Heart right ventricle (tissue), 16 donors: ENCODE data around the gene PLCB1. TPM values are rescaled to one million over a fixed set of nuclear protein-coding genes. Genes with fewer than 3 reads are reported as not detected.

ENCODE experiments used
- ATAC-seq, 8 donors: fragments of 200-7000 bp; cut with Tn5 transposase; one replicate each; pipeline ENCODE4 v1.9.1; 2020; ENCODE audit warnings: mild to moderate bottlenecking in 8 of 8, moderate library complexity in 8 of 8, moderate number of reproducible peaks in 1 of 8
- DNase-seq, 2 donors: peaks; one replicate each; pipeline ENCODE4 v3.0.0-alpha.2; 2020
- H3K27ac ChIP-seq, 10 donors: fragments of 200-600 bp; sonication (generic) in 2 of 10; one replicate each; pipeline versions ENCODE4 v1.5.0 to v1.8.0; 2020 to 2022; ENCODE audit warnings: mild to moderate bottlenecking in 3 of 10
- H3K27me3 ChIP-seq, 7 donors: fragments of 200-600 bp; one replicate each; pipeline ENCODE4 v1.8.0; 2021 to 2022; ENCODE audit warnings: mild to moderate bottlenecking in 2 of 7
- H3K36me3 ChIP-seq, 9 donors: fragments of 200-600 bp; sonication (generic) in 1 of 9; one replicate each; pipeline versions ENCODE4 v1.5.0 to v1.8.0; 2020 to 2022; ENCODE audit warnings: mild to moderate bottlenecking in 2 of 9
- H3K4me1 ChIP-seq, 9 donors: fragments of 200-600 bp; sonication (generic) in 1 of 9; one replicate each; pipeline versions ENCODE4 v1.5.0 to v1.8.0; 2020 to 2022; ENCODE audit warnings: mild to moderate bottlenecking in 4 of 9
- H3K4me3 ChIP-seq, 10 donors: fragments of 200-600 bp; sonication (generic) in 2 of 10; one replicate each; pipeline versions ENCODE4 v1.5.0 to v1.8.0; 2020 to 2022; ENCODE audit warnings: mild to moderate bottlenecking in 7 of 10, moderate library complexity in 2 of 10
- H3K9me3 ChIP-seq, 11 donors: fragments of 200-600 bp in 10 of 11; sonication (generic) in 2 of 11; one replicate each; pipeline versions ENCODE4 v1.5.0 to v1.8.0; 2013 to 2022; ENCODE audit warnings: mild to moderate bottlenecking in 2 of 11, control low read depth in 1 of 11, moderate library complexity in 1 of 11
- WGBS, 2 donors: extraction: QIAGEN DNeasy Blood & Tissue Kit; methylation state at CpG; one replicate each; pipeline ENCODE4 v1.1.7; 2013; ENCODE audit warnings: inconsistent platforms in 1 of 2; 5-methylcytosine and 5-hydroxymethylcytosine counted together
- intact Hi-C, 10 donors: fragments of 100-400 bp; cut with DNase I; formaldehyde crosslinking; loops; one replicate each; pipeline versions ENCODE4 v1.11.1 to v1.14.2; 2022
- polyA plus RNA-seq, 2 donors: library from polyadenylated mRNA; stranded (reverse); fragments of 200-250 nt; gene quantifications; one replicate each; pipeline ENCODE4 v1.2.3, GENCODE V29; 2013
- total RNA-seq, 10 donors: library from RNA; stranded (reverse); fragmentation: NEBNext Ultra II Directional in 3 of 10; extraction: Animal tissue kit (Norgen Biotek cat#: 25700) in 3 of 10; gene quantifications; one replicate each; pipeline versions ENCODE4 v1.2.1 to v1.2.4, GENCODE V29; 2021 to 2023
- TF ChIP-seq, protein P1 (sequence below), 9 donors: fragments of 200-600 bp; sonication (generic) in 2 of 9; IDR thresholded peaks; one replicate each; pipeline versions ENCODE4 v1.5.0 to v1.8.0; 2021 to 2022; ENCODE audit warnings: antibody characterized with exemption in 9 of 9, mild to moderate bottlenecking in 5 of 9, moderate library complexity in 1 of 9
- donor health status: Arrhythmogenic right ventricular cardiomyopathy.
- donor health status: ischemic (EF 13 %, LVEDD 7.1; RV severe dilation, severe dysfunction).
- donor health status: healthy with polysubstance abuse.
- donor health status: DM: no; HTN: yes; CAD: no.
- donor health status: DM: no; HTN: no; CAD: no.
- donor health status: ischemic (EF 25% LVEDD 6.9; RV normal size, moderate dysfunction).
- donor health status: ischemic (EF 25% LVEDD 5.7; RV mildly dilated, moderate dysfunction).
- donor health status: healthy.
- donor health status: DM: yes; HTN: yes; CAD: no.
- donor health status: Ischemic cardiomyopathy.
- donor health status: ischemic (EF 35%, LVEDD 5.7; RV mildly dilated, moderate dysfunction).
- donor health status: nonischemic (EF 11% LVEDD 7.7; RV severe dilation, severe dysfunction).
- donor health status: DM: yes; HTN: yes; CAD: no.
- donor health status: PGD.
- donor health status: ischemic (EF 29% LVEDD 5.4; RV normal size, mild dysfunction).
- donor health status: nonischemic (EF 23%, LVEDD 6.1; RV moderate dilation, normal function).

PLCB1 gene
- total and polyA plus RNA-seq, 12 donors = 2.2 to 12.7 (median 7.1) TPM

DNA sequence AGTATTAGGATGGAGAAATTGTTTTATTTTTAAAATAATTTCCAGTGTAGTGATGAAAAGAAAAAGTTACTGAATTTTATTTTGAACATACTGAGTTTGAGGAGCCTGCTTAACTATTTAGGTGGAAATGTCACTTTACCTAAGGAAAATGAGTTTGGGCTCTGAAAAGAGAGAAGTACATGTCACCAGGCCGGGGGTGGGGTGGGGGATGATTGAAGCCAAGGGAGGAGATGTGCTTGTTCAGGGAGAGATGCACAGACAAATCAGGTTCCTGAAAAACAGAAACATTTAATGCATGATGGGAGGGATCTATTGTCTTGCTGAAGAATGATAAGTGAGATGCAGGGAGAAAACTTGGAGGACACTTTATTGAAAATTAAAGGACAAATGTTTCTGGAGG lies 71.3 kb downstream of the PLCB1 start:
- Histone ChIP-seq H3K9me3 (no peaks in the 10 kb centered on the region), H3K27me3 (no peaks in the 10 kb centered on the region), H3K36me3 (no peaks in the 10 kb centered on the region), H3K27ac (no peak overlapping the region), H3K4me3 (no peak overlapping the region), H3K4me1 (peaks cover 0 to 5% (median 0%) of the 10 kb centered on the region in 9 donors)
- TF ChIP-seq, protein P1, sequence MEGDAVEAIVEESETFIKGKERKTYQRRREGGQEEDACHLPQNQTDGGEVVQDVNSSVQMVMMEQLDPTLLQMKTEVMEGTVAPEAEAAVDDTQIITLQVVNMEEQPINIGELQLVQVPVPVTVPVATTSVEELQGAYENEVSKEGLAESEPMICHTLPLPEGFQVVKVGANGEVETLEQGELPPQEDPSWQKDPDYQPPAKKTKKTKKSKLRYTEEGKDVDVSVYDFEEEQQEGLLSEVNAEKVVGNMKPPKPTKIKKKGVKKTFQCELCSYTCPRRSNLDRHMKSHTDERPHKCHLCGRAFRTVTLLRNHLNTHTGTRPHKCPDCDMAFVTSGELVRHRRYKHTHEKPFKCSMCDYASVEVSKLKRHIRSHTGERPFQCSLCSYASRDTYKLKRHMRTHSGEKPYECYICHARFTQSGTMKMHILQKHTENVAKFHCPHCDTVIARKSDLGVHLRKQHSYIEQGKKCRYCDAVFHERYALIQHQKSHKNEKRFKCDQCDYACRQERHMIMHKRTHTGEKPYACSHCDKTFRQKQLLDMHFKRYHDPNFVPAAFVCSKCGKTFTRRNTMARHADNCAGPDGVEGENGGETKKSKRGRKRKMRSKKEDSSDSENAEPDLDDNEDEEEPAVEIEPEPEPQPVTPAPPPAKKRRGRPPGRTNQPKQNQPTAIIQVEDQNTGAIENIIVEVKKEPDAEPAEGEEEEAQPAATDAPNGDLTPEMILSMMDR (IDR thresholded peaks at IDR 0.05) = no peak
- DNase-seq = no peak
- ATAC-seq = no peak
- intact Hi-C loops = no loop called here
- WGBS, 2 donors = 89 to 92% methylated on average over 1 of the region's 1 CpG

DNA sequence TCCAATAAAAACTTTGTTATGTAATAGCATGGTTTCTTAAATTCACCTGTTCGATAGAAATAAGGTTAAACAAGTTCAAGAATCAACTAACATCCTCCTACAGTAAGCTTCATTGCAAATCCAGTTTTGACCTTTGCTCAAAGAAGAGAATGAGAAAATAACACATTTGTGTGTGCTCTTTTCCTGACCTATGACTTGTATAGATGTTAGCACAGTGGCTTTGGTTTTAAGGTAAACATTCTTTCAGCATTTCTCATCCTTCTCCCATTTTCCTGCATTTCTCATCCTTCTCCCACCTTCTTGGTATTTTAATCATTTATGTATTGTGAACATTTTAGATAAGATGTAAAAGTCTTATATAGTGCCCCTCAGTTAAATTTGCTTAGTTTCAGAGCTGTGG lies 73.9 kb downstream of the PLCB1 start:
- 100% methylated on average over 1 of the region's 1 CpG for WGBS, 2 donors
- Histone ChIP-seq H3K36me3 (no peaks in the 10 kb centered on the region), H3K27me3 (no peaks in the 10 kb centered on the region), H3K9me3 (no peaks in the 10 kb centered on the region), H3K4me3 (no peak overlapping the region), H3K4me1 (peaks cover 0 to 28% (median 5%) of the 10 kb centered on the region in 9 donors), H3K27ac (no peak overlapping the region)
- no peak for DNase-seq
- TF ChIP-seq, protein P1 (IDR thresholded peaks at IDR 0.05) = no peak
- intact Hi-C loops = no loop called here
- no peak for ATAC-seq

DNA sequence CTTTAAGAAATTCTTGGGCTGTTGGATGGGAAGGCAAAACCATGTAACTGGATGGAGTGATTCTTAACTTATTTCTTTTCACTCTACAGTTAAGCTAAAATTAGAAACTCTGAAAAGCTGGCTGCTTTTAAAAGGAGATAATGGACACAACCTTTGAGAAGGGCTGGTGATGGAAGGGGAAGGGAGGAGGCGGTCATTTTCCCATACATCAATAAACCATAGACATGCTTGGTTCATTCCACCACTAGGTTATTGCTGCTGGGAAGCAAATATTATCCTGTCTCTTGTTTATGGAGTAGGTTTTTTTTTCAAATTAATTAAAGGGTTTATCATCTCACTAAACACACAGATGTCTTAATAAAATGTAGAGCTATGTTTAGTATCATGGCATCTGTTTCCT lies 76.2 kb downstream of the PLCB1 start:
- ATAC-seq (no peak), DNase-seq (no peak)
- no peak overlapping the region for H3K27ac ChIP-seq
- no peak overlapping the region for H3K4me3 ChIP-seq
- peaks cover 0 to 39% (median 8%) of the 10 kb centered on the region in 9 donors for H3K4me1 ChIP-seq
- H3K36me3 ChIP-seq = no peaks in the 10 kb centered on the region
- H3K9me3 ChIP-seq = no peaks in the 10 kb centered on the region
- TF ChIP-seq, protein P1 (IDR thresholded peaks at IDR 0.05) = no peak
- H3K27me3 ChIP-seq = no peaks in the 10 kb centered on the region
- 85 to 89% methylated on average over 1 of the region's 1 CpG for WGBS, 2 donors
- intact Hi-C loops = no loop called here

DNA sequence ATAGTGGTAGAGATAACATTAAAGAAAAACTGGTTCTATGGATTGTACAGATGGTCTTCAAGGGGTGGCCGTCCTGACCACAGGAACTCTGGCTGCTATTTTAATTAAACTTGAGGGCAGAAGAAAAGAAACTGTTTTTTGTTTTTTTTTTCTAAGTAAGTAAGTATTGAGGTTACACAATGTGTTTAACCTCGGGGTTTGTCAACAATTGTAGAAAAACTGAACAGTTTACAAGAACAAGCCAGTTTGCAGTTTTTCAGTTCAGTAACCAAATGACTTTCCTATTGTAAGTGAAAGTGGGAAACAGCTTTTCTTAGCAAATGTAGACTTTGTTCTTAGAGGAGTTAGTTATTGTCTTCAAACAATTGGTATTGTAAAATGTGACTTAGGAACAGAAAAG lies 77.0 kb downstream of the PLCB1 start:
- no peaks in the 10 kb centered on the region for H3K36me3 ChIP-seq
- DNase-seq (no peak), ATAC-seq (peak in 3 of 8 donors; percentile 20 to 53 (median 22))
- no peak overlapping the region for H3K4me3 ChIP-seq
- intact Hi-C loops = no loop called here
- no peaks in the 10 kb centered on the region for H3K9me3 ChIP-seq
- peaks cover 0 to 43% (median 14%) of the 10 kb centered on the region in 9 donors for H3K4me1 ChIP-seq
- 34 to 46% methylated on average over 2 of the region's 2 CpGs for WGBS, 2 donors
- no peaks in the 10 kb centered on the region for H3K27me3 ChIP-seq
- TF ChIP-seq, protein P1 (IDR thresholded peaks at IDR 0.05) = no peak
- H3K27ac ChIP-seq = peak overlapping the region in 6 of 10 donors; percentile 8 to 36 (median 20)
